Dermis blood vessel endothelial cell (primary cell): Measurements from ENCODE around the gene LIN37. TPM values are rescaled to one million over a fixed set of nuclear protein-coding genes. Genes with fewer than 3 reads are reported as not detected.
A peak's percentile ranks its signal among the peaks of the same experiment; 100 is the strongest.
"Not testable (repeated sequence)": the region's sequence is repeated elsewhere in the genome, so short reads cannot be mapped to it uniquely, and the experiment has no call there.

Source experiments
- DNase-seq: peaks from one replicate; pipeline ENCODE4 v3.0.0; 2010
- total RNA-seq: library from RNA; depleted of rRNA; stranded (reverse); fragments of >200 nt; gene quantifications from 2 replicates; pipeline ENCODE4 v1.2.3, GENCODE V29; 2014

The LIN37 gene
- total RNA-seq, 1 donor from 2014 or later, result 8.2 TPM

GRCh38 chr19:35790981-35791813, 42.8 kb downstream of the LIN37 start:
- peak; percentile 7 for DNase-seq

GRCh38 chr19:35791814-35792279, 43.5 kb downstream of the LIN37 start:
- DNase-seq, result no peak

DNA sequence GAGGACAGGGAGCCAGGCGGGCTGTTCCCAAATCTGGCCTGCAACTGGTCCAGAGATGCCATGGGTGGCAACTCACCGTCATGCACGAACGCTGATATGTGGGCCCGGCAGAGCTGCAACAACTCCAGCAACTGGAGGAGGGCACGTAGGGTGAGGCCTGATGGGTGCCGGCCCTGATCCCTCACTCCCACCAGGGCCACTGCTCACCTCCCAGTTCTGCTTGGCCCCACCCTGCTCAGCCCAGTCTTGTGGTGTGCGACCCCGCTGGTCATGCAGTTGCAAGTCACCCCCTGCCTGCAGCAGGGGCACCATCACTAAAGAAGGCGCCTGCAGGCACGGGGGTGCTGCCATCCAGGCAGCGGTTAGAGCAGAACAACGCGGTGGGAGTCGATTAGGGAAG, 43.9 kb downstream of the LIN37 start:
- DNase-seq, result no peak

GRCh38 chr19:35792888-35793287, 44.5 kb downstream of the LIN37 start:
- no peak for DNase-seq

DNA sequence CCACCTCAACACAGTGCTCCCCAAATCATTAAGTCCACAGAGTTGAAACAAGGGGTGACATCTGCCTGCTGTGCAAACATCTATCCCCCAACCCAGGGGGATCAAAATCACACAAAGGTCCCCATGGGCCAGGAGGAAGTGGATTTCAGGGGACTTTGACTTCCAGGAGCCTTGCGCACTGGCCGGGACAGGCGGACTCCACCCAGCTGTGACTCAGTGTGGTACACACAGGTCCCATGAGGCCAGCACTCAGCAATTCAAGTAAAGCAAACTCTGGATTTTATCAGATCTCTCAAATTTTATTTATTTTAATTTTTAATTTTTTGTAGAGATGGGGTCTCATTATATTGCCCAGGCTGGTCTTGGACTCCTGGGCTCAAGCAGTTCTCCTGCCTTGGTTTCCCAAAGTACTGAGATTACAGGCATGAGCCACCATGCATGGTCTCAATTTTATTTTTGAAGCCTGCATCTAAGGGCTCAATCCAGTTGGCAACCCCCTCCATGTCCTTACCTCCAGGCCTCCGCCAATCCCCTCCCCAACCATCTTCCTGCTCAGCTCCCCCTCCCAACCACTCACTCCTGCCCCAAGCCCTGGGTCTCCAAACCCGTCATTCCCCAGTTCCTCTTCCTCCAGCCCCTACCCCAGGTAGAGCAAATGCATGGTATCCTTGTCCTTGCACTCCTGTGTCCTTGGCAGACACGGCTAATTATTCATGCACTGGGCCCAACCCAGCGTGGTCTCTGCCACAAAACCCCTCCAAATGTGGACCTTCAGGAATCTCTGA, 45.2 kb downstream of the LIN37 start:
- no peak for DNase-seq

DNA sequence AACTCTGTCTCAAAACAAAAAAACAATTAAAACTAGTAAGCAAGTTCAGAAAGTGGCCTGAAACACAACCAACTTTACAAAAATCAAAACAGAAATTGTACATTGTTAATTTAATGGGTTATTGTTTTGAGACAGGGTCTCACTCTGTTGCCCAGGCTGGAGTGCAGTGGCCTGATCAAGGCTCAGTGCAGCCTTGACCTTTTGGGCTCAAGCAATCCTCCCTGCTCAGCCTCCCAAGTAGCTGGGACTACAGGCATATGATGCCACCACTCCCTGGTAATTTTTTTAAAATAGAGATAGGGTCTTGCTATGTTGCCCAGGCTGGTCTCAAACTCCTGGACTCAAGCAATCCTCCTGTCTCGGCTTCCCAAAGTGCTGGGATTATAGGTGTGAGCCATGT, 47.2 kb downstream of the LIN37 start:
- DNase-seq, result not testable (repeated sequence)

DNA sequence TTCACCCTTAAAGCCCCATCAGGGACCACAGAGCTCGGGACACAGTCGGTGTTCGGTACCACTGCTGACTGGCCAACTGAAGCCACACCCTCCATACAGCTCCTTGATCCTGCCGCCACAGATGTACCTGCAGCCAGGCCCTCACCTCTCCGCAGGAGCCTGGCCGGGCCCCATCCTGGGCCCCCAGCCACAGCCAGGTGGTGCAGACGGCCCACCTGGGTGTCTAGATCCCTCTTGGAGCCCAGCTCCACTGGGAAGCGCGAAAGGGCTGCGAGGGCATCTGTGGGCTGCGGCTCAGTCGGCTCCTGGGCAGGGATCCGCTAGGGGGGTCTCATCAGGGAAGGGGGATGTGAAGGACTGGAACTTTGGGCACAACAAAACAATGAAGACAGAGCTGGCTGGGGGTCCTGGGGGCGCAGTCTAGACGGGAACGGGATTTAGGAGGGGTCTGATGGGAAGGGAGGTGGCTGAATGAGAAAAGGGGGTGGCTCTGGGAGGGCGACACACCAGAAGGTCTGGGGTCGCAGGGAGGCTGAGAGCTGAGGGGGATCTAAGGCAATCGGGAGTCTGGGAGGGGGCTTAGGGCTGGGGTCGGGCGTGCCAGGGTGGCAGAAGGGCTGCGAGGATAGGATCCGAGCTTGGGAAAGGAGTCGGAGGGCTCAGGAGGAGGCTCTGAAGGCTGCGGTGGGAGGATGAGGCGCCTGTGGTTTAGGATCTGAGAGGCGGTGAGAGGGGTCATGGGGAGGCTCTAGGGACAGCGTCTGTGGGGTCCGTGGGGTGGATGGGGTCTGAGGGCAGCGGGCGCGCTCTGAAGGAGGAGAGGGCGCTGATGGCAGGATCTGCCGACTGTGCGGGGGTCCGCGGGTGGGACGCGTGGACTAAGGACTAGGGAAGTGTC, 48.5 kb downstream of the LIN37 start:
- DNase-seq, result no peak

- no peak for DNase-seq
Measured at GRCh38 chr19:35797663-35798062, 49.3 kb downstream of the LIN37 start.

GRCh38 chr19:35801828-35802227, 53.5 kb downstream of the LIN37 start:
- DNase-seq, result no peak

Other genes starting within 250 kb of the LIN37 start
- 0.34 TPM in 1 of 2 replicates, not detected in the other for gene DMKN, start 234.9 kb upstream of the LIN37 start, total RNA-seq
- gene SBSN, start 220.3 kb upstream of the LIN37 start, total RNA-seq, result 0.09 TPM in 1 of 2 replicates, not detected in the other
- gene GAPDHS, start 215.1 kb upstream of the LIN37 start, total RNA-seq, result not detected in 2 replicates
- 57.4 and 68.8 TPM in 2 replicates for gene TMEM147, start 202.9 kb upstream of the LIN37 start, total RNA-seq
- gene ATP4A, start 184.9 kb upstream of the LIN37 start, total RNA-seq, result not detected in 2 replicates
- gene PMIS2, start 162.4 kb upstream of the LIN37 start, total RNA-seq, result not detected in 2 replicates
- gene HAUS5, start 135.8 kb upstream of the LIN37 start, total RNA-seq, result 4.8 and 11.1 TPM in 2 replicates
- gene RBM42, start 119.5 kb upstream of the LIN37 start, total RNA-seq, result 45.4 and 47.6 TPM in 2 replicates
- gene ETV2, start 106.8 kb upstream of the LIN37 start, total RNA-seq, result 0.09 and 0.17 TPM in 2 replicates
- gene COX6B1, start 100.3 kb upstream of the LIN37 start, total RNA-seq, result 236 and 493 TPM in 2 replicates
- gene UPK1A, start 82.1 kb upstream of the LIN37 start, total RNA-seq, result 0.09 TPM in 1 of 2 replicates, not detected in the other
- gene ZBTB32, start 44.0 kb upstream of the LIN37 start, total RNA-seq, result not detected in 2 replicates
- gene KMT2B, start 30.6 kb upstream of the LIN37 start, total RNA-seq, result 7.3 and 15.4 TPM in 2 replicates
- gene IGFLR1, start 6.1 kb upstream of the LIN37 start, total RNA-seq, result 1.9 and 2.2 TPM in 2 replicates
- 2.9 and 7.8 TPM in 2 replicates for gene U2AF1L4, start 3.2 kb upstream of the LIN37 start, total RNA-seq
- 15.1 and 16.1 TPM in 2 replicates for gene PSENEN, start 2.9 kb upstream of the LIN37 start, total RNA-seq
- 0.17 and 1.2 TPM in 2 replicates for gene HSPB6, start 8.5 kb downstream of the LIN37 start, total RNA-seq
- gene PROSER3, start 9.6 kb downstream of the LIN37 start, total RNA-seq, result 3.3 and 3.7 TPM in 2 replicates
- 4.7 and 4.8 TPM in 2 replicates for gene ARHGAP33, start 27.0 kb downstream of the LIN37 start, total RNA-seq
- gene PRODH2, start 64.3 kb downstream of the LIN37 start, total RNA-seq, result not detected in 2 replicates
- gene NPHS1, start 103.9 kb downstream of the LIN37 start, total RNA-seq, result not detected in 2 replicates
- not detected in 2 replicates for gene KIRREL2, start 108.3 kb downstream of the LIN37 start, total RNA-seq
- 1.9 and 2.5 TPM in 2 replicates for gene APLP1, start 120.0 kb downstream of the LIN37 start, total RNA-seq
- gene NFKBID, start 152.0 kb downstream of the LIN37 start, total RNA-seq, result 2.7 and 3.2 TPM in 2 replicates
- 0.19 TPM in 1 of 2 replicates, not detected in the other for gene HCST, start 154.0 kb downstream of the LIN37 start, total RNA-seq
- gene TYROBP, start 159.7 kb downstream of the LIN37 start, total RNA-seq, result not detected in 2 replicates
- 3.6 and 3.7 TPM in 2 replicates for gene LRFN3, start 187.8 kb downstream of the LIN37 start, total RNA-seq
- 10.1 and 19.6 TPM in 2 replicates for gene SDHAF1, start 246.6 kb downstream of the LIN37 start, total RNA-seq